Keratinocyte (primary cell): ENCODE data around the gene SVOP.

Experiments
- EZH2 ChIP-seq: IDR thresholded peaks from one replicate; pipeline ENCODE4 v1.6.1; 2012; ENCODE audit warnings: inconsistent platforms, mild to moderate bottlenecking, low read length, moderate library complexity
- TF ChIP-seq, protein P1 (sequence below), 3 experiments: IDR thresholded peaks in 1 of 3; conservative IDR thresholded peaks in 1 of 3; optimal IDR thresholded peaks in 1 of 3; 2 replicates in 2 of 3; 3 replicates in 1 of 3; pipeline versions ENCODE3 to v1.5.1; 2011; ENCODE audit warnings: low read length in 3 of 3, mild to moderate bottlenecking in 3 of 3, moderate library complexity in 2 of 3, control low read depth in 1 of 3, inconsistent platforms in 1 of 3; ENCODE audit not compliant: insufficient read depth in 2 of 3; ENCODE audit errors: extremely low read depth in 1 of 3

- TF ChIP-seq, protein P1, sequence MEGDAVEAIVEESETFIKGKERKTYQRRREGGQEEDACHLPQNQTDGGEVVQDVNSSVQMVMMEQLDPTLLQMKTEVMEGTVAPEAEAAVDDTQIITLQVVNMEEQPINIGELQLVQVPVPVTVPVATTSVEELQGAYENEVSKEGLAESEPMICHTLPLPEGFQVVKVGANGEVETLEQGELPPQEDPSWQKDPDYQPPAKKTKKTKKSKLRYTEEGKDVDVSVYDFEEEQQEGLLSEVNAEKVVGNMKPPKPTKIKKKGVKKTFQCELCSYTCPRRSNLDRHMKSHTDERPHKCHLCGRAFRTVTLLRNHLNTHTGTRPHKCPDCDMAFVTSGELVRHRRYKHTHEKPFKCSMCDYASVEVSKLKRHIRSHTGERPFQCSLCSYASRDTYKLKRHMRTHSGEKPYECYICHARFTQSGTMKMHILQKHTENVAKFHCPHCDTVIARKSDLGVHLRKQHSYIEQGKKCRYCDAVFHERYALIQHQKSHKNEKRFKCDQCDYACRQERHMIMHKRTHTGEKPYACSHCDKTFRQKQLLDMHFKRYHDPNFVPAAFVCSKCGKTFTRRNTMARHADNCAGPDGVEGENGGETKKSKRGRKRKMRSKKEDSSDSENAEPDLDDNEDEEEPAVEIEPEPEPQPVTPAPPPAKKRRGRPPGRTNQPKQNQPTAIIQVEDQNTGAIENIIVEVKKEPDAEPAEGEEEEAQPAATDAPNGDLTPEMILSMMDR (optimal IDR thresholded peaks at IDR 0.05 in 1 of 3, IDR thresholded peaks at IDR 0.05 in 1 of 3, conservative IDR thresholded peaks at IDR 0.05 in 1 of 3; ENCODE audit: extremely low read depth in 1 of 3, insufficient read depth in 2 of 3, low read length in 3 of 3): no peak
- no peak for TF ChIP-seq EZH2
Observed at GRCh38 chr12:108930155-108930554, 90.7 kb downstream of the SVOP start.
